DOHH2 (cell line): ENCODE measurements around the gene C22orf15.

ENCODE experiments used
- H3F3A ChIP-seq: fragments of 200-600 bp; sonication (generic), shearing (Covaris generic); 2 replicates; pipeline ENCODE4 v1.6.0; 2016; ENCODE audit warnings: antibody characterized with exemption, mild to moderate bottlenecking; ENCODE audit not compliant: control insufficient read depth, insufficient read depth
- H3K27ac ChIP-seq: fragments of 200-600 bp; sonication (generic); 2 replicates; pipeline ENCODE4 v1.5.1; 2014; ENCODE audit warnings: low read depth, mild to moderate bottlenecking, low read length, moderate library complexity
- H3K27me3 ChIP-seq: fragments of 200-600 bp; sonication (generic); 2 replicates; pipeline ENCODE4 v1.6.1; 2014; ENCODE audit warnings: mild to moderate bottlenecking, low read length, mixed read lengths; ENCODE audit not compliant: control insufficient read depth
- H3K36me3 ChIP-seq: fragments of 200-600 bp; sonication (generic); 2 replicates; pipeline ENCODE4 v1.6.1; 2014; ENCODE audit warnings: mild to moderate bottlenecking, low read length, moderate library complexity, mixed read lengths; ENCODE audit not compliant: control insufficient read depth
- H3K4me1 ChIP-seq: fragments of 200-600 bp; sonication (generic); 2 replicates; pipeline ENCODE4 v1.6.1; 2014; ENCODE audit warnings: mild to moderate bottlenecking, low read length, mixed read lengths; ENCODE audit not compliant: control insufficient read depth
- H3K4me2 ChIP-seq: fragments of 200-600 bp; sonication (generic); 2 replicates; pipeline ENCODE4 v1.6.0; 2014; ENCODE audit warnings: mild to moderate bottlenecking, low read length, moderate library complexity
- H3K4me3 ChIP-seq: fragments of 200-600 bp; sonication (generic); 2 replicates; pipeline ENCODE4 v1.5.1; 2014; ENCODE audit warnings: mild to moderate bottlenecking, low read length, mixed read lengths
- H3K79me2 ChIP-seq: fragments of 200-600 bp; sonication (generic); 2 replicates; pipeline ENCODE4 v1.6.1; 2014; ENCODE audit warnings: mild to moderate bottlenecking, low read length, mixed read lengths; ENCODE audit not compliant: control insufficient read depth
- H3K9me2 ChIP-seq: fragments of 200-600 bp; sonication (generic); replicated peaks from 2 replicates; pipeline ENCODE4 v1.6.1; 2014; ENCODE audit warnings: mild to moderate bottlenecking, low read length, mixed read lengths; ENCODE audit not compliant: control insufficient read depth
- H3K9me3 ChIP-seq: fragments of 200-600 bp; sonication (generic); 2 replicates; pipeline ENCODE4 v1.6.1; 2014; ENCODE audit warnings: antibody characterized with exemption, low read length, mixed read lengths; ENCODE audit not compliant: control insufficient read depth, insufficient read depth
- H4K20me1 ChIP-seq: fragments of 200-600 bp; sonication (generic); 2 replicates; pipeline ENCODE4 v1.6.0; 2014; ENCODE audit warnings: low read depth, mild to moderate bottlenecking, antibody characterized with exemption, low read length, moderate library complexity; ENCODE audit not compliant: control insufficient read depth, insufficient read depth
- CTCF ChIP-seq: fragments of 200-600 bp; sonication (generic); IDR thresholded peaks from one replicate; pipeline ENCODE4 v1.5.1; 2014; ENCODE audit warnings: antibody characterized with exemption, mild to moderate bottlenecking, low read depth, low read length; ENCODE audit not compliant: poor library complexity, severe bottlenecking
- EZH2phosphoT487 ChIP-seq: fragments of 200-600 bp; sonication (generic); IDR thresholded peaks from 2 replicates; pipeline ENCODE4 v1.6.1; 2017; ENCODE audit warnings: borderline replicate concordance, mild to moderate bottlenecking, antibody characterized with exemption, low read length, moderate library complexity, mixed read lengths

C22orf15 gene

DNA sequence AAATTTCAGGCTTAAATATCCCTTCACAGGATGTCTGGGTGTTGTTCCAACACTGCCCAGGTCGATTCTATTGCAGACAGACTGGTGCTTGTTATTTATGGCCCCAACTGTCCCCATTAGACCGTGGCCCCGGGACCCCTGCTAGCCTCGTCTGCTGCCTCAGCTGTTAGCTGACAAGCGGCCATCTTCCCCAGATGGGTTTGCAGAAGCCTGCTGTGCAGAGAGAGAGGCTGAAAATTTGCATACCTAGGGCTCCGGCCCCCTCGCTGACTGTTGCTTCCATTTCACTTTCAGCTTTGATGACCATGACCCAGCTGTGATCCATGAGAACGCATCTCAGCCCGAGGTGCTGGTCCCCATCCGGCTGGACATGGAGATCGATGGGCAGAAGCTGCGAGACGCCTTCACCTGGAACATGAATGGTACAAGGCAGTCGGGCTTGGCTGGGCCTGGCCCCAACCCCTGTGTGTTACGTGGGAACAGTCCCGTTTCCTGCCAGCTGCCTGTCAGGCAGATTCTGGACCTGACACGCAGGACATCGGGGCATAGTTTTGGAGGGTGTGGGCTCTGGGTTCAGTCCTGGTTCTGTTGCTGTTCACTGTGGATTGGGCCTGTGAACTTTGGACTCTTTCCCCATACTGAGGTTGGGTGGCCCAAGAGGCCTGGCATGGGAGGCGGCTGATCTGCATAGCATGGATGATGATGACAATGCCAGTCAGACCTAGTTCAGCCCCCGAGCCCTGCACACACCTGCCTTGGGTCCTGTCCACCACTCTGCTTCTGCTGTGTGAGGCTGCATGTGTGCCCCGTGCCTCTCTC is 40.4 kb downstream of the C22orf15 start:
- no peak for TF ChIP-seq CTCF
- TF ChIP-seq EZH2phosphoT487: no peak
- Histone ChIP-seq H3K4me2 (peak overlapping the region; percentile 99), H4K20me1 (no peaks in the 10 kb centered on the region), H3K4me3 (peak overlapping the region; percentile 98), H3K27ac (peak overlapping the region; percentile 97), H3K4me1 (peaks cover 89% of the 10 kb centered on the region), H3K36me3 (peaks cover 83% of the 10 kb centered on the region), H3K27me3 (no peaks in the 10 kb centered on the region), H3K9me2 (no peaks in the 10 kb centered on the region), H3F3A (peaks cover 46% of the 10 kb centered on the region), H3K79me2 (peaks cover 74% of the 10 kb centered on the region), H3K9me3 (no peaks in the 10 kb centered on the region)

- H4K20me1 ChIP-seq: no peaks in the 10 kb centered on the region
- H3K4me1 ChIP-seq: peaks cover 73% of the 10 kb centered on the region
- H3K9me2 ChIP-seq: no peaks in the 10 kb centered on the region
- H3K27ac ChIP-seq: peak overlapping the region; percentile 97
- peaks cover 86% of the 10 kb centered on the region for H3K79me2 ChIP-seq
- H3F3A ChIP-seq: peaks cover 41% of the 10 kb centered on the region
- peak overlapping the region; percentile 99 for H3K4me2 ChIP-seq
- no peaks in the 10 kb centered on the region for H3K9me3 ChIP-seq
- H3K27me3 ChIP-seq: no peaks in the 10 kb centered on the region
- TF ChIP-seq EZH2phosphoT487 (no peak), CTCF (peak; percentile 32)
- peaks cover 75% of the 10 kb centered on the region for H3K36me3 ChIP-seq
- H3K4me3 ChIP-seq: peak overlapping the region; percentile 98
Measured at GRCh38 chr22:23804781-23805291, 42.0 kb downstream of the C22orf15 start.

GRCh38 chr22:23806837-23807236 is 44.0 kb downstream of the C22orf15 start:
- Histone ChIP-seq H3K36me3 (peaks cover 69% of the 10 kb centered on the region), H3K9me3 (no peaks in the 10 kb centered on the region), H3K27ac (peak overlapping the region; percentile 97), H4K20me1 (no peaks in the 10 kb centered on the region), H3K4me2 (peak overlapping the region; percentile 99), H3K27me3 (no peaks in the 10 kb centered on the region), H3K4me3 (peak overlapping the region; percentile 98), H3K4me1 (peaks cover 53% of the 10 kb centered on the region), H3K79me2 (peaks cover 95% of the 10 kb centered on the region), H3F3A (peaks cover 23% of the 10 kb centered on the region), H3K9me2 (no peaks in the 10 kb centered on the region)
- TF ChIP-seq EZH2phosphoT487 (no peak), CTCF (no peak)
